Suprapubic skin (tissue), 4 donors: ENCODE data around the gene TUNAR.

Experiments used
- POLR2A ChIP-seq, 2 donors: fragments of 450-650 bp; IDR thresholded peaks; one replicate each; pipeline ENCODE4 v1.6.1; 2017; ENCODE audit warnings: antibody characterized with exemption in 2 of 2, mild to moderate bottlenecking in 2 of 2, moderate library complexity in 2 of 2
- POLR2AphosphoS5 ChIP-seq, 3 donors: sonication (generic); formaldehyde crosslinking; IDR thresholded peaks; one replicate each; pipeline ENCODE4 v1.6.1; 2017; ENCODE audit warnings: antibody characterized with exemption in 3 of 3
- TF ChIP-seq, protein P1 (sequence below), 2 donors: fragments of 200-600 bp in 1 of 2; fragments of 450-650 bp in 1 of 2; sonication (generic) in 1 of 2; IDR thresholded peaks; one replicate each; pipeline ENCODE4 v1.5.1; 2016 to 2019; ENCODE audit warnings: antibody characterized with exemption in 2 of 2, mild to moderate bottlenecking in 1 of 2, moderate library complexity in 1 of 2

GRCh38 chr14:95857275-95857674 lies 19.4 kb upstream of the TUNAR start:
- TF ChIP-seq, protein P1, sequence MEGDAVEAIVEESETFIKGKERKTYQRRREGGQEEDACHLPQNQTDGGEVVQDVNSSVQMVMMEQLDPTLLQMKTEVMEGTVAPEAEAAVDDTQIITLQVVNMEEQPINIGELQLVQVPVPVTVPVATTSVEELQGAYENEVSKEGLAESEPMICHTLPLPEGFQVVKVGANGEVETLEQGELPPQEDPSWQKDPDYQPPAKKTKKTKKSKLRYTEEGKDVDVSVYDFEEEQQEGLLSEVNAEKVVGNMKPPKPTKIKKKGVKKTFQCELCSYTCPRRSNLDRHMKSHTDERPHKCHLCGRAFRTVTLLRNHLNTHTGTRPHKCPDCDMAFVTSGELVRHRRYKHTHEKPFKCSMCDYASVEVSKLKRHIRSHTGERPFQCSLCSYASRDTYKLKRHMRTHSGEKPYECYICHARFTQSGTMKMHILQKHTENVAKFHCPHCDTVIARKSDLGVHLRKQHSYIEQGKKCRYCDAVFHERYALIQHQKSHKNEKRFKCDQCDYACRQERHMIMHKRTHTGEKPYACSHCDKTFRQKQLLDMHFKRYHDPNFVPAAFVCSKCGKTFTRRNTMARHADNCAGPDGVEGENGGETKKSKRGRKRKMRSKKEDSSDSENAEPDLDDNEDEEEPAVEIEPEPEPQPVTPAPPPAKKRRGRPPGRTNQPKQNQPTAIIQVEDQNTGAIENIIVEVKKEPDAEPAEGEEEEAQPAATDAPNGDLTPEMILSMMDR (IDR thresholded peaks at IDR 0.05): no peak
- no peak for TF ChIP-seq POLR2A (IDR thresholded peaks at IDR 0.05)
- no peak for TF ChIP-seq POLR2AphosphoS5 (IDR thresholded peaks at IDR 0.05)
